Smooth muscle cell of the brain vasculature (primary cell): ENCODE measurements around the gene PPIL6.
"Not testable (repeated sequence)": the region's sequence is repeated elsewhere in the genome, so short reads cannot be mapped to it uniquely, and the experiment has no call there.

ENCODE experiments used
- DNase-seq: peaks from one replicate; pipeline ENCODE4 v3.0.0-alpha.2; 2012; ENCODE audit warnings: low read depth, low spot score

PPIL6 gene

DNA sequence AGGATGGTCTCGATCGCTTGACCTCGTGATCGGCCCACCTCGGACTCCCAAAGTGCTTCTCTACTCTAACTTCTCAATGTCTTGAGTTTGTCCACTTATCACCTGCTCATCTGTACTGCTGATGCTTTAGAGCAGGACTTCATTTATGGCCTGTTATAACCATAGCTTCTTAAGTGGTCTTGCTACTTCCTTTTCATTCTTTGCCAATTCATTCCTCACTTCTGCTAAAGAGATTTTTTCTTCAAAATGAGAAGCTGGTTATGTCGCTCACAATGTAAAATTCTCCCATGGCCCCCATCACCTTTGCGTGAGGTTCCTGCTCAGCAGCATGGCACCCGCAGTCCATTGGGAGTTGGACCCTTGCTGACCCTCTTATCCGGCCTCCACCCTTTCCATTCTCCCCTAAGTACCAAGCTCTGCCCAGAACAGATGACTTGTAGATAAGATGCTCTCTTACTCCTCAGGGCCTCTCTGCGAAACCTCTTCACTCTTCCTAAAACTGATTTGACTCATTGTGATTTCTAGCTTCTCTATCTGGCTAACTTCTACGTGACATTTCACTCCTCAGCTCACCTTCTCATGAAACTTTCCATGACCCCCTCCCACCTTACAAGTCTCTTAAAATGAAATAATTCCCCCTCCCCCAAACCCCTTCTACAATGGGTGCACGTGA is 44.2 kb downstream of the PPIL6 start:
- DNase-seq, result no peak

DNA sequence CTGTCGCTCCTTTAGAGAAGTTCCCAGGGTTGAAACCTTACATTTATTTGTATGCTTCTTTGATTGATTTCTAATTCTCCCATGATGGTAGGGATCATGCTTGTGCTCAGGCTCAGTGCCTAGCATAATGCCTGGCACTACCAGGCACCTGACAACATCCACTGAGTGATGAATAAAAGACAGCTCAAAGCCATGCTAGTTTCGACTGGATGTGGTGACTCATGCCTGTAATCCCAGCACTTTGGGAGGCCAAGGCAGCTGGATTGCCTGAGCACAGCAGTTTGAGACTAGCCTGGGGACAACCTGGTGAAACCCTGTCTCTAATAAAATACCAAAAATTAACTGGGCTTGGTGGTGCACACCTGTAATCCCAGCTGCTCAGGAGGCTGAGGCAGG is 46.5 kb downstream of the PPIL6 start:
- no peak for DNase-seq

DNA sequence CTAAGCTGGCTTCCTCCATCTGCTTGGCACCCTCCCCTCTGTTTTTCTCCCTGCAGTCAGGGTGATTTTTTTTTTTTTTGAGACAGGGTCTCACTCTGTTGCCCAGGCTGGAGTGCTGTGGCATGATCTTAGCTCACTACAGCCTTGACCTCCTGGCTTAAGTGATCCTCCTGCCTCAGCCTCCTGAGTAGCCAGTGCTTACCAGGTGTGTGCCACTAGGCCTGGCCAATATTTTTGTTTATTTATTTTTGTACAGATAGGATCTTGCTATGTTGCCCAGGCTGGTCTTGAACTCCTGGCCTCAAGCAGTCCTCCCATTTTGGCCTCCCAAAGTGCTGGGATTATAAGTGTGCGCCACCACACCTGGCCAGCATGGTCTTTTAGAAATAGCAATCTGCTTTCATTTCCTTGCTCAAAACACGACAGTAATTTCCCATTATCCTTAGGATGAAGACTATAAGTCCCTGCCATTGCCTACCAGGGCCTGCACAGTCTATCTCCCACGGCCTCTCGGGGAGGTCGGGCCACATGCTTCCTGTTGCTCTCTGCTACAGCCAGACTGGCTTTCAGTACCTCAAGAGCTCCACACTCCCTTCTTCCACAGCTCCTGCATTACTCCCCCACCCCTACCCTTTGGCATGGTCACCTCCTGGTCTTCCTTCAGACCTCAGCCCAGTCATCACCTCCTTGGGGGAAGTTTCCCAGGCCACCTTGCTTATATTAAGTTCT is 47.1 kb downstream of the PPIL6 start:
- no peak for DNase-seq

DNA sequence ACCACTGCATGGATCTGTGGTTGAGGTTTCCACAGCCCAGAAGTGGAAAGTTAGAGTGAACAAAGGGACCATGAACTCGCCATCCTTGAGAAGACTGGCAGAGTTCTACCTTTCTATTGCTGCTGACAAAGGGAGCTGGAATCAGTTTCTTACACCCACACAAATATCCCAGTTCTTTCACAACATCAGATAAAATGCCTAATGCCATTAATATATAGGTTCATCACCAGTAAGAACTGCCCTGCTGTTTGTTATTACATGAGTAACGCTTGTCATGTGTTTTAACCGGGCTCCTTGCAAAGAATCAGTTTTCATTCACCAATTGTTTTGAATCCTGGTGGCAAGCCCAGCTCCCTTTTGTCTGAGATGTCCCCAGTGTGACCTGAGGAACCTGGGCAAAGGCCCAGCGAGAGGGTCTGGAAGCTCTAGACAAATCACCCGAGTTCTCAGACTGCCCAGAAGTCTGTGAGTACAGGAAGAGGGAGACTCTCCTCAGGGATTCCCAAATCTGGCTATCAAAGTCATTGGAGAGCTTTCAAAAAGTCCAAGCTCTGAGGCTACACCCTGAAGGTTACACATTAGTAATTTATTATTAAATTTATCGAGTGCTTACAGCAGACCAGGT is 50.7 kb downstream of the PPIL6 start:
- no peak for DNase-seq

DNA sequence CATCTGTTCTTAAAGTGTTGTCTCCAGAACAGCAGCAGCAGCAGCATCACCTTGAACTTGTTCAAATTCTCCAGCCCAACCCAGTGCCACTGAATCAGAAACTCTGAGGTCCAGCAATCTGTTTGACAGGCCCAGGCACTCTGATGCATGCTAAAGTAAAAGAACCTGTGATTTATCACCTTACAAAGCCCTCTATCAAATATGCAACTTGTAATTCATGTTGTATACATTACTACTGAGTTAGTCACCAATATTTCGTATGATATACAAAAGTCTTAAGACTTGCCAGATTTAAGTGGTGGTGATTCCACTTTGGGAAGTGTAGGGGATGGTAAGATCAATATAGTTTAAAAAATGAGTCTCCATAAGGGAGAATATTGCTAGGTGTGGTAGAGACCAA is 52.2 kb downstream of the PPIL6 start:
- no peak for DNase-seq

DNA sequence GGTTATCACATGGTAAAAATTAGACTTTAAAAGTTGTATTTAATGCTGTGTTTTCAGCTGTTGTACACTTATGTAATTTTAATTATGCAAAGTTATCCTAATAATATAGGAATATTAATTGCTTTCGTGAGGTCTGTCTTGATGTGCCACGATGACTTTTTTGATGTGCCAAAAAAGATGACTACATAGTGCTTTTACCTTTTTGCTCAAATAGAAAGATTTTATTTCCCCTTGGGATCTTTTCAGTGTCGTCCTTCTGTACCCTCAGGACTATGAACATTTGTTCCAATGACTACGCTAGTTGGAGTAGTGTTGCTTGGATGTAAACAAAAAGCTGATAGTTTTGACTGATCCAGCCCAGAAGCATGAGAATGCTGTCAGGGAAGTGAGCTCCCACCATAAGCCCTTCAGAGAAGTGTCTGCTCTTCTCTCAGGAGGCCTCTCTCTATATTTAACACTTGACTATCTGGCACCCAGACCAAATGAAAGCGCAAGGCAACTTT is 56.9 kb downstream of the PPIL6 start:
- no peak for DNase-seq

DNA sequence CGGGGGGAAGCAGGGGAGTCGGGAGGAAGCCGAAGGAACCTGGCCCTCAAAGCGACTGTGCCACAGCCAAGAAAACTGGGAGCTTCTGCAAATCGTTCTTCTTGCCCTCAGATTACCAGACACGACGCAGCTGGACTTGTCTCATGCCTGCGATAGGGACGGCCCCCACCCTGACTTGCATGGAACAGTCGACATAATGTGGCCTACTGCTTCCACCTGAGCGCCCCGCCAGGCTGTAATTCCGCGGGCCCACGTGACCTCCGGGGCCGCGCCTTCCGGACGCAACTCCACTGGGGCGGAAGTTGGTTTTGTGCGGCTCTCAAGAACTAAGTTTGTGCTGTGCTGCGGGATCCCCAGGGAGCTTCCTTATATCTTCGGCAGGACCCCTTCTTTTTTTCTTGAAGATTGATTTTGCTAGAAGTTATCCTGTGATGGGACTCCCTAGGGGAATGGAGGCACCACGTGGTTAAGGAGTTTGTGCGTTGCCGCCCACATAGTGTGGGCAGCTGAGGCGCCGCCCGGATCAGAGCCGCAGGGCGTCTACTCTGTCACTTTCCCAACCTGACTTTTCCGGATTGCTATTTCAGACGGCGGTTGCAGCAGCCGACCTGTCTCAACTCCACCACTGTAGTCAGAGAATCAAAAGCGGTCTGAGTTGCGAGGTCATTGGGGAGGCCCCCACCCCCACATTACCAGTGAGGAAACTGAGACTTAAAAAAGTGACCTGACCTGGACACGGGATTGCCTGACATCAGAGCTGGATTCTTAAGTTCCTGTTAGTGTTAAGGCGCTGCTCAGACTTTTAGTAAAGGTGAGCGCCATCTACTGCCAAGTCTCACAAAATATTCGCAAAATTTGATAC is 57.6 kb downstream of the PPIL6 start:
- peak; percentile 90 for DNase-seq

DNA sequence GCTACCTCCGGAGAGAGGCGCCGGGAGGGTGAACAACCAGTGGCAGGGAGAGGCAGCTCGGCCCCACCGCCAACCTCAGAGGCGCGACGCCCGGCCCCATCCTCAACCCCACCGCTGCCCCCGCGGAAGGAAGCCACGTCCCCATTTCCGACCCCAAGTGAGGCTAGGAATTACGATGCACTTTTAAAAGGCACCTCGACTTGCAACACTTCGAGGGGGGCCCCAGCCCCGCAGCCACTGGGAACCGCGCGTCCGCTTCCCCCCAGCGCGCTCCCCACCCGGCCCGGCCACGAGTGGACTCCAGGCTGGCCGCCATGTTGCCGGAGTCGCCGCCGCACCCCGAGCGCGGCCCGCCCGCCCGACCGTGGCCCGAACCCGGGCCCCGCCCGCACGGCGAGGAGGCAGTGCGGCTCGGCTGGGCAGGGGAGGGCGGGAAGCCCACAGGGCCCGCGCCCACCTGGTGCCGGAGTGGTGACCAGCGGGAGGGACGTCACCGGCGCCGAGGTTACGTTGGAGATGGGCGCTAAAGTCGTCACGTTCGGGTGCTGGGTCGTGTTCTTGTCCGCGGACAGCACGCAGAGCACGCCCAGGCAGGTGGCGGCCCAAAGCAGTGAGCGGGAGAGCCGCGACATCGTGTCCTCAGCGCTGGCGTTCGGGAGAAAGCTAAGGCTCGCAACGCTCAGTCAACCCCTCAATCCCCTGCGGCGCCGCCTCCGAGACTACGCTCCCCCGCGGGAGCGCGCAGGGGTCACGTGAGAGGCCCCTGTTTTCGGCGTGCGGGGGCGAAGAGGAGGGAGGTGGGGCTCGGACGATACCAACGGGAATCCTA is 58.5 kb downstream of the PPIL6 start, which contains the start of gene CD164:
Gene CD164, minus strand, starts transcription at position 721 of the 829 bp plus-strand sequence. Its CDS starts 89 bp downstream, at position 632.
- peak; percentile 87 for DNase-seq

DNA sequence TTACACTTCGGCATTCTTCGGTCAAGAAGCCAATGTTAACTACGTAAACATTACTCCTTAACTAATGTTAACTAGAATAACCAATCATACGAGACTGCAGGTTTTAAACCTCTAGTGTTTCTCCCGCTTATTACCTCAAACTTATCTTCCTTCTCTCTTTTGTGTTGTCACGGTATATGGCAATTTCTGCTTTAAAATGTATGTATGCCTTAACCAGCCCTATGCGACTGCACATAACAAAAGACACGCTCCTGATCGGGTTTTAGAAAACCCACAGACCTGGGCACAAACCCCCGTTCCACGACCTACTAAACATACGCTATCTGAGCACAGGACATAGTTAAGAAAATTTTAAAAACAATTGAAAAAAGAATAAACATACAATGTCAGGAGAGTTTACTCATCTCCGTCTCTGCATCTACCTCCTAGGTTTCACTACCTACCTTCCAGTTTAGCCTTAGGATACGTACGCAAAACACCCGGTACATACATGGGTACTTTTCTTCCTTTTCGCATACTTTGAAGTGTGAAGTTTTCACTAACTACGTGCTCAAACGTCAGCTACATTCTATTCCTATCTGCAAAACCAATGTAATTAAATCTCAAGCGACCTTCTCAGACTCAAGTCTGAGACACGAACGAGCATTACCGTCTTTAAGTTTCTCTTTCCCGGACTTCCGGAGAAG is 59.2 kb downstream of the PPIL6 start:
- no peak for DNase-seq

DNA sequence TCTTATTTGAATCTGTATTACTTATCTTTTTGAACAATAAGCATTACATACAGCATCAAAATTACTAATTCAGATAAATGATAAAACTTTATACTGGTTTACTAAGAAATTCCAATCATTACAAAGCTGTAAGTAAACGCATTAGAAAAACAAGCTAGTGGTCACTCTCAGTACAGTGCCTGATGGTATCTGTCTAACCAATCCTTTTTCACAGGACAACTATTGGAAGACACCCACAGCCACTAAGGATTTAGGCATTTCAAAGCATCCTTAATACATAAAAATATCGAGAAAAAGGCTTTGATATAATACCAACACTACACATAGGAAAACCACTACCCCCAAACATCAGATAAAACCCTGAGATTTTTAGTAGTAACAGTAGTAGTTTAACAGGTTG is 60.7 kb downstream of the PPIL6 start:
- no peak for DNase-seq

DNA sequence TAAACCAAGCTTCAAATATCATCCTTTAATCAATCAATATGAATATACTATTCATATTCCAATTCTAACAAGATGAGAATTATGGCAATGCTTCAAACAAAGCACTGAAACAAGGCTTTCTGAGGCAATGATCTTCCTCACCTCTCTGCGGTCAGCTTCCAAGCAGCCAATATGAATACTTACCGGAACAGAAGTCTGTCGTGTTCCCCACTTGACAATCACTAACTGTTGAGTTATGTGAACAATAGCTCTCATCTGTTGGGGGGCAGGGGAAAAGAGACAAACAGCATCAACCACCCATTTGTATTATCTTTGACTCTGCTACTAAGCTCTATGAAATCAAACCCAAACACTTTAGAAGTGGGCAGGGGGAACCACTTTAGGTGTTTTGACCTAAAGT is 62.7 kb downstream of the PPIL6 start:
- no peak for DNase-seq

DNA sequence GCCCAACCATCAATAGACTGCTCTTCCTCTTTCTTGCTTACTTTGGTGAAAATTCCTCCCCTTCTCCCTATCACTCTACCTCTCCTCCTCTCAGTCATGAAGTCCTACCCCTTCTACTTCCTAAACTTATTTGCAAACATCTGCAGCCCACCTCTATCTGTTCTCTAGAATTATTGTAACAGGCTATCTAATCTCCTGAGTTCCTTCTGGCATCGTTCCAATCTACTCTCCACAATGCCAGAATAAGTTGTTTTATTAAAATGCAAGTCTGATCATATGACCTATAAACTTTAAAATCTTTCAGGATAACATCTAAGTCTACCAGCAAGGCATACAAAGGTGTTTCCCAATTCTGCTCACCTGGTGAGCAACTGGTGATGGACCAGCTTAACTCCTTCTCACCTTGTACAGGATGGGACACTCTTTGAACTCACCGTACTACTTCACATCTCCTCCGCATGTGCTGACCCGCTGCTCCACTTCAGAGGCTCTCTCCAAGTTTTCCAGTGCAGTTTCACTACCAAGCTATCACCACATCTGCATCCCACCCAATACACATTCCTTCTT is 66.0 kb downstream of the PPIL6 start:
- DNase-seq, result no peak

DNA sequence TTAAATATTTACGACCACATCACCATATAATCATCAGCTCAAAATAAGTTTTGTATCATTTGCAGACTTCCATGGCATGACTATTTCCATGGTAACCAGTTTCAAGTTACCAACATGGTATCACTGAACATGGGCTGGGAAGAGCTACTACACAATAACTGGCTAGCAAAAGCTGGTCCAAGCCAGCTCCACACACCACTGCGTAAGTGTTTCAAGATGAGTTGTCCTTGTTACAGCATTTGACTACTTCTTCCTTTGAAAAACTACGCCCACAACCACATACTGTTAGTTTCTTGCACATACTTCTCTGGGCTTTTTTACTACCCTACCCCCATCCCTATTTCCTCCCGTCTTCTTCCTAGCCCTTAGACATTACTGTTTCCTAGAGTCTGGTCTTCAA is 66.7 kb downstream of the PPIL6 start:
- no peak for DNase-seq

DNA sequence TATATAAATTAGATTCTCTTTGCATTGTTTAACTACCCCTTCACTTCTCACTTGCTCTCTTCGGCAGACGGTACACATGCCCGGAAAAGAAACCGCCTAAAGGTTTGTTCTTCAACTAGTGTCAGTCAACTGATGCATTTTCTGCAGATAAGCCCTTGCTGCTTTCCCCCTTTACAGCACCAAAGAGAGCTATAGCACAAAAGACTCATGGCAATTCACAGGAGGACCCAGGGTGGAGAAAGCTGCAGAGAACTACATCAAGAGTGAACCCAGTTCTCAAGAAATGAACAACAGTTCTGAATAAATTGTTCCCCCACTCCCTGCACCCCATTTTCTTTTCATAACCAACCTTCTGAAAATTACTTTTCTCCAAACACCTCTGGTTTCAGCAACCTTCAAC is 67.1 kb downstream of the PPIL6 start:
- DNase-seq, result no peak

DNA sequence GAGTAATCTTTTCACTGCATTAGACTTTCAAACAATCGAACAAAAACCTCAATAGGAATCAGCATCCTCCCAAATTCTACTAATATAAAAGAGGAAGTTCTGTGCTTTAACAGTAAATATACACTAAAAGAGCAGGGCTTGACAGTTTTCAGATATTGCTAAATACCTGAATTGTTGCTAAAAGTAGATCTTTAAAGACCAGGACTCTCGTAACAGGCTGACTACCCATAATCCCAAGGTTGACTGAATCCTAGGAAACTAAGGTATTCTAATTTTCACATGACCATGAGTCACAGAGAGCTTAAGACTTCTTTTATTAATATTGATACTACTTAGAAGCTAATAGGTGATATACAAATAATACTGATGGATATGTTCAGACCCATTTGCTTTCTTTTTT is 68.3 kb downstream of the PPIL6 start:
- no peak for DNase-seq

DNA sequence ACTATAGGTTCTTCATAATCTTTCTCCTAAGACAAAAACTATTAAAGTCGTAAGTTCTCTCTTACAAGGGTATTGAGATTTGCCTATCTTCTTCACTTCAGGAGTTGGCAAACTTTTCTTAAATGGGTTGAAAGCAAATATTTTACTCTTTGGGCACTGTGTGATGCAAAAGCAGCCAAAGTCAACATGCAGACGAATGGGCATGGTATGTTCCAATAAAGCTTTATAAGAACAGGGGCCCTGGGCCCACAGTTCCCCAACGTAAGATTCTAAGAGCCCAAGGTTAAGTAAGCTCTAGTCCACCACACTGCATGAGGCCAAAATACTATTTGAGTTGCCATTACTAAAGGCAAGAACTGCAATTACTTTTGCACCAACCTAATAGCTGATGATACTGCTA is 69.6 kb downstream of the PPIL6 start:
- no peak for DNase-seq

DNA sequence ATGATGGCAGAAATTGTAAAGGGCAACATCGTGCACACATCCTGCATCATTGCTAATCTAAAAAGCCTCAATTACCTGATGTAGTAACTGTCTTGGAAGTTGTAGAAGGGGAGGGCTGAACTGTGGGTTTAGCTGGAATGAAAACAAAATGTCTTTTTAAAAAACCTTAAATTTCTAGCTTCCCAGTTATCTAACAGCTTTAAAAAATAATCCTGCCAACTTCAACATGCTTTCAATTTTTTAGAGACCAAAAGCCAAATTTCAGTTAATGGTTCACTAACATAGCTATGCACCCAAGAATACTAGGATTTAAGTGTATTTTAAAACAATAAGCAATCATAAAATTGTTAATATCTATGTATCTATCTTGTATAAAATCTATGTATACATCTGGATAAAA is 70.1 kb downstream of the PPIL6 start:
- no peak for DNase-seq

DNA sequence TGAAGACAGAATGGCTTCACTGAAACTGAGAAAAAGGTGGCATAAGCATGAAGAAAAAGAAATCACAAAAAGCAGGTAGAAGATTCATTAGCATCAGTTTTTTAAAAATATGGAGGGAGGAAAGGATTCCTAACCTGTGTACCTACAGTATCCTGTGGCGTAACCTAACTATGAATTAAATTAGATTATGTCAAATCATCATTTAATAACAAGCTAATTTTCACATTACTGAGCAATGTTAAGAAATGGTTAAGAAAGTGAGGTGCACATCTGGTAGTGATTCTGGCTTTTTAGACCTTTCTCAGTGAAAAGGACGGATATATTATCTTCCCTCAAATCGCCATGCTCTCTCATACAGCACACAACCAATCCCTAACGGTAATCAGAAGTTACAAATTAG is 70.7 kb downstream of the PPIL6 start:
- DNase-seq, result no peak

DNA sequence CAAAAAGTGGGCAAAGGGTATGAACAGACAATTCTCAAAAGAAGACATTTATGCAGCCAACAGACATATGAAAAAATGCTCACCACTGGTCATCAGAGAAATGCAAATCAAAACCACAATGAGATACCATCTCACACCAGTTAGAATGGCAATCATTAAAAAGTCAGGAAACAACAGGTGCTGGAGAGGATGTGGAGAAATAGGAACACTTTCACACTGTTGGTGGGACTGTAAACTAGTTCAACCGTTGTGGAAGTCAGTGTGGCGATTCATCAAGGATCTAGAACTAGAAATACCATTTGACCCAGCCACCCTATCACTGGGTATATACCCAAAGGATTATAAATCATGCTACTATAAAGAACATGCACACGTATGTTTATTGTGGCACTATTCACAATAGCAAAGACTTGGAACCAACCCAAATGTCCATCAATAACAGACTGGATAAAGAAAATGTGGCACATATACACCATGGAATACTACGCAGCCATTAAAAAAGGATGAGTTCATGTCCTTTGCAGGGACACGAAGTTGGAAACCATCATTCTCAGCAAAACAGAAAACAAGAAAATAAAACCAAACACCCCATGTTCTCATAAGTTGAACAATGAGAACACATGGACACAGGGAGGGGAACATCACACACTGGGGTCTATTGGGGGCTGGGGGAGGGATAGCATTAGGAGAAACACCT is 75.9 kb downstream of the PPIL6 start:
- not testable (repeated sequence) for DNase-seq
